ENCODE data around the gene CCDC88B.

GRCh38 chr11:64400667-64401066 is 60.7 kb downstream of the CCDC88B start:
- TF ChIP-seq EP300 (IDR thresholded peaks at IDR 0.05; ENCODE audit: borderline replicate concordance in 1 of 2, control insufficient read depth in 1 of 2, low read depth in 2 of 2, low read length in 2 of 2), result no peak
- TF ChIP-seq SMAD1 (IDR thresholded peaks at IDR 0.05; ENCODE audit: low read depth, partially characterized antibody), result no peak
- no peak for TF ChIP-seq CTCF (IDR thresholded peaks at IDR 0.05 in 2 of 3, conservative IDR thresholded peaks at IDR 0.05 in 1 of 3; ENCODE audit: control insufficient read depth in 2 of 3, extremely low read depth in 1 of 3, insufficient read depth in 1 of 3, low read depth in 3 of 3, low read length in 3 of 3)
- TF ChIP-seq POLR2A (IDR thresholded peaks at IDR 0.05; ENCODE audit: low read depth, low read length), result no peak
- TF ChIP-seq TAF1 (IDR thresholded peaks at IDR 0.05; ENCODE audit: borderline replicate concordance, low read depth, low read length), result no peak
- TF ChIP-seq KAT2A (conservative IDR thresholded peaks at IDR 0.05; ENCODE audit: control insufficient read depth, low read depth, low read length), result no peak
- TF ChIP-seq USF1 (IDR thresholded peaks at IDR 0.05; ENCODE audit: borderline replicate concordance, extremely low read length, insufficient read depth, low read depth, low read length), result no peak
- no peak for TF ChIP-seq ESRRA (IDR thresholded peaks at IDR 0.05; ENCODE audit: low read length)
